GM23338 (cell line): ENCODE measurements around the gene TNNT1. TPM values are rescaled to one million over a fixed set of nuclear protein-coding genes. Genes with fewer than 3 reads are reported as not detected.
A peak's percentile ranks its signal among the peaks of the same experiment; 100 is the strongest.
"Not testable (repeated sequence)": the region's sequence is repeated elsewhere in the genome, so short reads cannot be mapped to it uniquely, and the experiment has no call there.

Experiments
- ATAC-seq: fragments of 200-7000 bp; cut with Tn5 transposase; 3 replicates; pipeline ENCODE4 v1.9.1; 2020
- DNase-seq: peaks from one replicate; pipeline ENCODE4 v3.0.0-alpha.2; 2015; ENCODE audit warnings: low spot score
- H2AFZ ChIP-seq: fragments of 200-600 bp; sonication (generic); 2 replicates; pipeline ENCODE4 v1.8.0; 2016; ENCODE audit warnings: antibody characterized with exemption, mild to moderate bottlenecking, moderate library complexity
- H3F3A ChIP-seq: fragments of 200-600 bp; sonication (generic); replicated peaks from 2 replicates; pipeline ENCODE4 v1.8.0; 2017; ENCODE audit warnings: antibody characterized with exemption, mixed run types, low read depth
- H3K27ac ChIP-seq: fragments of 200-600 bp; sonication (generic); 2 replicates; pipeline ENCODE4 v1.6.1; 2016; ENCODE audit warnings: low read depth
- H3K27me3 ChIP-seq: fragments of 200-600 bp; sonication (generic); 2 replicates; pipeline ENCODE4 v1.8.0; 2016; ENCODE audit warnings: mild to moderate bottlenecking, mixed run types, moderate library complexity; ENCODE audit not compliant: insufficient read depth
- H3K36me3 ChIP-seq: fragments of 200-600 bp; sonication (generic); 2 replicates; pipeline ENCODE4 v1.8.0; 2016; ENCODE audit warnings: mild to moderate bottlenecking; ENCODE audit not compliant: insufficient read depth
- H3K4me1 ChIP-seq: fragments of 200-600 bp; sonication (generic); 2 replicates; pipeline ENCODE4 v1.8.0; 2016; ENCODE audit warnings: mild to moderate bottlenecking, moderate library complexity; ENCODE audit not compliant: insufficient read depth
- H3K4me2 ChIP-seq: fragments of 200-600 bp; sonication (generic); 2 replicates; pipeline ENCODE4 v1.7.1; 2017; ENCODE audit warnings: mixed run types
- H3K4me3 ChIP-seq: fragments of 200-600 bp; sonication (generic); 2 replicates; pipeline ENCODE4 v1.6.1; 2016; ENCODE audit warnings: mixed run types
- H3K79me2 ChIP-seq: fragments of 200-600 bp; sonication (generic); replicated peaks from 2 replicates; pipeline ENCODE4 v1.8.0; 2017; ENCODE audit warnings: mild to moderate bottlenecking; ENCODE audit not compliant: insufficient read depth
- H3K9me2 ChIP-seq: fragments of 200-600 bp; sonication (generic); 2 replicates; pipeline ENCODE4 v1.8.0; 2017; ENCODE audit not compliant: insufficient read depth
- H4K20me1 ChIP-seq: fragments of 200-600 bp; sonication (generic); replicated peaks from 2 replicates; pipeline ENCODE4 v1.8.0; 2017; ENCODE audit warnings: mild to moderate bottlenecking; ENCODE audit not compliant: insufficient read depth
- H3K27ac Mint-ChIP-seq: 2 replicates; pipeline ENCODE4 v1.8.0; 2020; ENCODE audit warnings: inconsistent platforms, mild to moderate bottlenecking, moderate library complexity, mixed read lengths
- H3K27me3 Mint-ChIP-seq: 3 replicates; pipeline ENCODE4 v1.8.0; 2022; ENCODE audit warnings: low read depth, mild to moderate bottlenecking, moderate library complexity, mixed read lengths, inconsistent platforms; ENCODE audit not compliant: insufficient read depth, poor library complexity
- H3K36me3 Mint-ChIP-seq: 3 replicates; pipeline ENCODE4 v1.8.0; 2021; ENCODE audit warnings: low read depth, mild to moderate bottlenecking, inconsistent platforms, moderate library complexity, mixed read lengths
- H3K4me1 Mint-ChIP-seq: 3 replicates; pipeline ENCODE4 v1.8.0; 2020; ENCODE audit warnings: mild to moderate bottlenecking, inconsistent platforms, mixed read lengths
- H3K4me3 Mint-ChIP-seq: 3 replicates; pipeline ENCODE4 v1.8.0; 2021; ENCODE audit warnings: moderate library complexity, mild to moderate bottlenecking, inconsistent platforms, mixed read lengths
- H3K9me3 Mint-ChIP-seq: 3 replicates; pipeline ENCODE4 v1.8.0; 2020; ENCODE audit warnings: moderate library complexity, mild to moderate bottlenecking, inconsistent platforms, mixed read lengths
- CREB1 ChIP-seq: fragments of 250-450 bp; sonication (Bioruptor Pico); IDR thresholded peaks from 2 replicates; pipeline ENCODE4 v1.5.0; 2020; ENCODE audit warnings: low read depth, mild to moderate bottlenecking, moderate library complexity
- CTCF ChIP-seq, 2 experiments: fragments of 200-600 bp in 1 of 2; sonication (generic) in 1 of 2; conservative IDR thresholded peaks; 2 replicates each; pipeline versions ENCODE4 v1.5.1 to v1.6.1; 2016 to 2017; ENCODE audit warnings: antibody characterized with exemption in 2 of 2, low read depth in 2 of 2, mild to moderate bottlenecking in 2 of 2, moderate library complexity in 1 of 2
- JUNB ChIP-seq: IDR thresholded peaks from one replicate; pipeline ENCODE4 v1.6.1; 2016; ENCODE audit warnings: antibody characterized with exemption; ENCODE audit not compliant: unreplicated experiment
- POLR2AphosphoS5 ChIP-seq: IDR thresholded peaks from 2 replicates; pipeline ENCODE4 v1.6.1; 2016; ENCODE audit warnings: antibody characterized with exemption, low read depth
- polyA plus RNA-seq: library from polyadenylated mRNA; unstranded; fragments of >200 nt; fragmentation: Nextera tagmentation; extraction: Ambion mirVana; gene quantifications from 2 replicates; pipeline ENCODE4 v1.2.1, GENCODE V29; 2016
- total RNA-seq: library from RNA; depleted of rRNA; stranded (reverse); fragments of >200 nt; shearing (Covaris generic); gene quantifications from 2 replicates; pipeline ENCODE4 v1.2.3, GENCODE V29; 2014

Gene TNNT1
- total and polyA plus RNA-seq, 2 experiments from 2014 or later, result 59.3 to 150 TPM

- peaks cover 23% of the 10 kb centered on the region for H3K27me3 ChIP-seq
- peak within 1 kb of the TSS; percentile 83 for H3K4me3 ChIP-seq
- H2AFZ ChIP-seq, result peak within 1 kb of the TSS; percentile 34; the same call in 1 of the 2 replicates
- H3K4me1 ChIP-seq, result peaks cover 26% of the 10 kb centered on the region
- H3K9me2 ChIP-seq, result no peaks in the 10 kb centered on the region
- Mint-ChIP-seq H3K27me3 (peaks cover 36% of the 10 kb centered on the region), H3K9me3 (peaks cover 2% of the 10 kb centered on the region), H3K4me3 (peak within 1 kb of the TSS; percentile 92), H3K36me3 (peaks cover 20% of the 10 kb centered on the region), H3K27ac (peak within 1 kb of the TSS; percentile 94), H3K4me1 (peaks cover 21% of the 10 kb centered on the region)
- H3K79me2 ChIP-seq, result no peaks in the 10 kb centered on the region
- no peak for ATAC-seq
- 0 out of 2 replicates have a peak, but pooled peaks cover 3% of the 10 kb centered on the region for H3F3A ChIP-seq
- peak within 1 kb of the TSS; percentile 87 for H3K4me2 ChIP-seq
- H3K36me3 ChIP-seq, result no peaks in the 10 kb centered on the region; the same call in 1 of the 2 replicates
- no peak for DNase-seq
- H4K20me1 ChIP-seq, result no peaks in the 10 kb centered on the region
- no peak within 1 kb of the TSS for H3K27ac ChIP-seq
- TF ChIP-seq JUNB, result no peak
- TF ChIP-seq CREB1 (CRISPR knock-in tag), result no peak
Measured at GRCh38 chr19:55157064-55157908, 8.3 kb upstream of the TNNT1 start, which contains the start of gene TNNI3. Gene TNNI3, minus strand, starts transcription at chr19:55157732. Its CDS starts 143 bp downstream, at chr19:55157589.

- peaks cover 31% of the 10 kb centered on the region for H3K27me3 Mint-ChIP-seq
Measured at GRCh38 chr19:55156202-55157063, 7.4 kb upstream of the TNNT1 start.

GRCh38 chr19:55155784-55156183 is 6.8 kb upstream of the TNNT1 start:
- Mint-ChIP-seq H3K4me1 (peaks cover 24% of the 10 kb centered on the region), H3K36me3 (peaks cover 33% of the 10 kb centered on the region), H3K27me3 (peaks cover 25% of the 10 kb centered on the region), H3K4me3 (peak overlapping the region; percentile 92)
- not testable (repeated sequence) for ATAC-seq, H3K79me2 ChIP-seq, H3K36me3 ChIP-seq, DNase-seq, H3F3A ChIP-seq, H3K9me3 Mint-ChIP-seq, H3K27ac Mint-ChIP-seq, H3K9me2 ChIP-seq, H4K20me1 ChIP-seq, H3K27me3 ChIP-seq, H3K27ac ChIP-seq
- Histone ChIP-seq H2AFZ (peak overlapping the region; percentile 47; the same call in 1 of the 2 replicates), H3K4me1 (peaks cover 24% of the 10 kb centered on the region), H3K4me3 (peak overlapping the region; percentile 83), H3K4me2 (peak overlapping the region; percentile 86)

More at GRCh38 chr19:55156202-55157063, 7.4 kb upstream of the TNNT1 start:
- no peaks in the 10 kb centered on the region; the same call in 1 of the 2 replicates for H3K36me3 ChIP-seq
- Mint-ChIP-seq H3K4me3 (peak overlapping the region; percentile 92), H3K36me3 (peaks cover 28% of the 10 kb centered on the region), H3K4me1 (peaks cover 22% of the 10 kb centered on the region), H3K9me3 (peaks cover 5% of the 10 kb centered on the region), H3K27ac (peak overlapping the region; percentile 94)
- no peak overlapping the region for H3K27ac ChIP-seq
- H3F3A ChIP-seq, result 0 out of 2 replicates have a peak, but pooled peaks cover 3% of the 10 kb centered on the region
- peak overlapping the region; percentile 87 for H3K4me2 ChIP-seq
- ATAC-seq, result peak; percentile 76
- H2AFZ ChIP-seq, result peak overlapping the region; percentile 47; the same call in 1 of the 2 replicates
- peak; percentile 78 for TF ChIP-seq POLR2AphosphoS5
- TF ChIP-seq CTCF (conservative IDR thresholded peaks at IDR 0.05; ENCODE audit: low read depth in 2 of 2), result no peak
- 0 out of 2 replicates have a peak, but pooled peaks have one; percentile 4 for TF ChIP-seq CREB1 (CRISPR knock-in tag)
- peak overlapping the region; percentile 83 for H3K4me3 ChIP-seq
- no peaks in the 10 kb centered on the region for H3K79me2 ChIP-seq
- no peaks in the 10 kb centered on the region for H4K20me1 ChIP-seq
- DNase-seq, result peak; percentile 99
- H3K27me3 ChIP-seq, result peaks cover 14% of the 10 kb centered on the region
- H3K4me1 ChIP-seq, result peaks cover 24% of the 10 kb centered on the region
- H3K9me2 ChIP-seq, result no peaks in the 10 kb centered on the region
